Measurements from ENCODE around the gene TSPO.

DNA sequence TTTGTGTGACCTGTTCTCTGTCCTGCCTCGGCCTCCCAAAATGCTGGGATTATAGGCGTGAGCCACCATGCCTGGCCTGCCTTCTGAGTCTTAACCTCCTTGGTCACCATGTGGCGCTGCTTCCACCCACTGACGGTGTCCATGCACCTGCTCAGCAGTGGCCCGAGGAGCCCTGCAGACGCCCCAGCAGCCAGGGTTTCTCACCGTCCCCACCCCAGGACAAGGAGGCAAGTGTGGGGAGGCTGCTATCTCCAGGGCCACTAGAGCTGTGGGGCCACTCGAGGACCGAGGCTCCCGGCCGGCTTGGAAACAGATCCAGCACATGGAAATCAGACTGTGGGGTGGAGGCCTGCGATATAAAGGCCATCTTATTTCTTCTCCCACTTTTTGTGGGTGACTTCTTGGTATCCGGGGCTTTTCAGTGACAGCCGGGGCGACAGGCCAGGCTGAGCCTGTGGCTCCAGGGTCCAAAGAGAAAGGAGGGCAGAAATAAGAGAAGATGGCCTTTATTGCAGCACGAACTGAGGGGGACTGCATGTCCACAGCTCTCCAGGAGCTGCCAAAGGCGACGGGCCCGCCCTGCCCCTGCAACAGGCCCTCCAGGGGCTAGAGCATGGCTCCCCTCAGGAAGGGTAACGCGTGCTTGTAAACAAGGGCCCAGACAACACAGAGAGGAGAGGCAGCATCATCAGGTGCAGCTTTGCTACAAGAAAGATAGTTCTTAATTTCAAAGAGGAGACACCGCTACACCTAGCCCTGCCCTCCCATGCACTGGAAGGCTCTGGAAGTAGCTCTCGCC lies 15.0 kb downstream of the TSPO start:
- TF ChIP-seq TCF12 (IDR thresholded peaks at IDR 0.05; ENCODE audit: low read depth) (no peak), RAD21 (IDR thresholded peaks at IDR 0.05; ENCODE audit: low read depth) (no peak), TEAD4 (IDR thresholded peaks at IDR 0.05) (no peak), CREB1 (IDR thresholded peaks at IDR 0.05; ENCODE audit: low read depth) (no peak), YY1 (IDR thresholded peaks at IDR 0.05; ENCODE audit: low read depth) (no peak), EGR1 (IDR thresholded peaks at IDR 0.05) (no peak), EP300 (IDR thresholded peaks at IDR 0.05; ENCODE audit: borderline replicate concordance) (no peak), NFIC (IDR thresholded peaks at IDR 0.05) (no peak)
- TF ChIP-seq, protein P1, sequence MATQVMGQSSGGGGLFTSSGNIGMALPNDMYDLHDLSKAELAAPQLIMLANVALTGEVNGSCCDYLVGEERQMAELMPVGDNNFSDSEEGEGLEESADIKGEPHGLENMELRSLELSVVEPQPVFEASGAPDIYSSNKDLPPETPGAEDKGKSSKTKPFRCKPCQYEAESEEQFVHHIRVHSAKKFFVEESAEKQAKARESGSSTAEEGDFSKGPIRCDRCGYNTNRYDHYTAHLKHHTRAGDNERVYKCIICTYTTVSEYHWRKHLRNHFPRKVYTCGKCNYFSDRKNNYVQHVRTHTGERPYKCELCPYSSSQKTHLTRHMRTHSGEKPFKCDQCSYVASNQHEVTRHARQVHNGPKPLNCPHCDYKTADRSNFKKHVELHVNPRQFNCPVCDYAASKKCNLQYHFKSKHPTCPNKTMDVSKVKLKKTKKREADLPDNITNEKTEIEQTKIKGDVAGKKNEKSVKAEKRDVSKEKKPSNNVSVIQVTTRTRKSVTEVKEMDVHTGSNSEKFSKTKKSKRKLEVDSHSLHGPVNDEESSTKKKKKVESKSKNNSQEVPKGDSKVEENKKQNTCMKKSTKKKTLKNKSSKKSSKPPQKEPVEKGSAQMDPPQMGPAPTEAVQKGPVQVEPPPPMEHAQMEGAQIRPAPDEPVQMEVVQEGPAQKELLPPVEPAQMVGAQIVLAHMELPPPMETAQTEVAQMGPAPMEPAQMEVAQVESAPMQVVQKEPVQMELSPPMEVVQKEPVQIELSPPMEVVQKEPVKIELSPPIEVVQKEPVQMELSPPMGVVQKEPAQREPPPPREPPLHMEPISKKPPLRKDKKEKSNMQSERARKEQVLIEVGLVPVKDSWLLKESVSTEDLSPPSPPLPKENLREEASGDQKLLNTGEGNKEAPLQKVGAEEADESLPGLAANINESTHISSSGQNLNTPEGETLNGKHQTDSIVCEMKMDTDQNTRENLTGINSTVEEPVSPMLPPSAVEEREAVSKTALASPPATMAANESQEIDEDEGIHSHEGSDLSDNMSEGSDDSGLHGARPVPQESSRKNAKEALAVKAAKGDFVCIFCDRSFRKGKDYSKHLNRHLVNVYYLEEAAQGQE (IDR thresholded peaks at IDR 0.05; ENCODE audit: low read depth), result no peak
- TF ChIP-seq, protein P2, sequence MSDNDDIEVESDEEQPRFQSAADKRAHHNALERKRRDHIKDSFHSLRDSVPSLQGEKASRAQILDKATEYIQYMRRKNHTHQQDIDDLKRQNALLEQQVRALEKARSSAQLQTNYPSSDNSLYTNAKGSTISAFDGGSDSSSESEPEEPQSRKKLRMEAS (IDR thresholded peaks at IDR 0.05), result no peak
